Activated B cell treated with CpG ODN at 0.5 μM for 24 hours (primary cell): ENCODE results near the gene MRPL36. TPM values are rescaled to one million over a fixed set of nuclear protein-coding genes. Genes with fewer than 3 reads are reported as not detected.

Experiments
- ATAC-seq: fragments of 200-7000 bp; cut with Tn5 transposase; one replicate; pipeline ENCODE4 v1.10.0; 2021; ENCODE audit warnings: low read depth, mild to moderate bottlenecking, moderate library complexity
- CTCF ChIA-PET: fragments of 350-600 bp; sonication (Branson Sonifier 250); formaldehyde crosslinking; loops from one replicate; lab custom pipeline; 2021; ENCODE audit warnings: antibody characterized with exemption; lab: Charles Lee
- POLR2A ChIA-PET: fragments of 350-600 bp; sonication (Branson Sonifier 250); formaldehyde crosslinking; loops from one replicate; lab custom pipeline; 2021; ENCODE audit warnings: antibody characterized with exemption; lab: Charles Lee
- DNase-seq: peaks from one replicate; pipeline ENCODE4 v3.0.0; 2022
- H3K27ac Mint-ChIP-seq: one replicate; pipeline ENCODE4 v1.8.0; 2020; ENCODE audit warnings: mixed read lengths
- H3K27me3 Mint-ChIP-seq: one replicate; pipeline ENCODE4 v1.8.0; 2021; ENCODE audit warnings: mixed read lengths
- H3K36me3 Mint-ChIP-seq: one replicate; pipeline ENCODE4 v1.8.0; 2021; ENCODE audit warnings: low read depth, mixed read lengths
- H3K4me1 Mint-ChIP-seq: one replicate; pipeline ENCODE4 v1.8.0; 2021; ENCODE audit warnings: mixed read lengths
- H3K4me3 Mint-ChIP-seq: one replicate; pipeline ENCODE4 v1.8.0; 2020; ENCODE audit warnings: mild to moderate bottlenecking, mixed read lengths
- H3K9me3 Mint-ChIP-seq: one replicate; pipeline ENCODE4 v1.8.0; 2020; ENCODE audit warnings: mixed read lengths
- CTCF ChIP-seq: fragments of 200-600 bp; IDR thresholded peaks from one replicate; pipeline ENCODE4 v1.8.0; 2022; ENCODE audit warnings: antibody characterized with exemption, mild to moderate bottlenecking
- intact Hi-C: fragments of 100-400 bp; cut with micrococcal nuclease; formaldehyde crosslinking; loops from one replicate; pipeline ENCODE4 v1.15.1; 2024
- total RNA-seq: library from RNA; stranded (reverse); gene quantifications from 2 replicates; pipeline ENCODE4 v1.2.3, GENCODE V29; 2022

The MRPL36 gene
- total RNA-seq, 1 donor from 2014 or later = 28.7 TPM

GRCh38 chr5:1794901-1795290, 4.7 kb downstream of the MRPL36 start:
- H3K4me3 Mint-ChIP-seq = no peak overlapping the region
- H3K36me3 Mint-ChIP-seq = peaks cover 26% of the 10 kb centered on the region
- H3K27me3 Mint-ChIP-seq = no peaks in the 10 kb centered on the region
- intact Hi-C loops = loop anchor here (5.0 kb wide), 1 partner anchor 143 kb away; no protein-coding TSS in a partner anchor
- no peaks in the 10 kb centered on the region for H3K9me3 Mint-ChIP-seq
- H3K27ac Mint-ChIP-seq = no peak overlapping the region
- H3K4me1 Mint-ChIP-seq = peaks cover 41% of the 10 kb centered on the region
- ChIA-PET POLR2A (no interaction called here), CTCF (no interaction called here)
- DNase-seq = no peak
- ATAC-seq = no peak
- TF ChIP-seq CTCF = no peak

GRCh38 chr5:1793966-1794900, 5.4 kb downstream of the MRPL36 start:
- Mint-ChIP-seq H3K36me3 (peaks cover 25% of the 10 kb centered on the region), H3K27ac (no peak overlapping the region), H3K9me3 (no peaks in the 10 kb centered on the region), H3K4me1 (peaks cover 39% of the 10 kb centered on the region), H3K27me3 (no peaks in the 10 kb centered on the region), H3K4me3 (no peak overlapping the region)
- POLR2A ChIA-PET = no interaction called here
- TF ChIP-seq CTCF = no peak
- no peak for DNase-seq
- CTCF ChIA-PET = no interaction called here
- ATAC-seq = no peak
- intact Hi-C loops = no loop called here

DNA sequence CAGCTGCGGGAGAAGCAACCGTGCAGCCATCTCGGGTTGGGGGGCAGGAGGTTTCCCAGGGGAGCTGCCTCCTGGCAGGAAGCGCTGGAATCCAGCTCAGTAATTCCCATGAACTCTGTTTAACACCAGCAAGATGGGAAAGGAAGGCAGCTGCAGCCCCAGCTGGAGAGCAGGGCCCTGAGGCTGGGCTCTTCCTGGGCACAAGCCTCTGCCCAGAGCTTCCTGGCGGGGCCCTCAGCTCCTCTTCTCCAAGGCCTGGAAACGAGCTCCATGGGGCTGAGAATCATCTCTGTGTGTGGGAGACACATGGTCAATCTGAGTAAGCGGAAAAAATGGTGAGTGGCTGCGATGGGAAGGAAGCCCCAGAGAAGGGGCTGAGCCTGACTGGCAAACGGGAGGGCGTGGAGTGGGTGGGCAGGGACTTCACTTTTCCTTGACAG, 6.3 kb downstream of the MRPL36 start:
- ChIA-PET CTCF (interaction anchor here (1.1 kb wide), 1 partner anchor 11 kb away, joined by 3 read pairs; no protein-coding TSS in a partner anchor), POLR2A (interaction anchor here (0.9 to 1.4 kb wide), 2 partner anchors 8 to 140 kb away, joined by 3 to 8 read pairs; partner anchors contain the start of gene NDUFS6)
- Mint-ChIP-seq H3K4me1 (peaks cover 31% of the 10 kb centered on the region), H3K9me3 (no peaks in the 10 kb centered on the region), H3K27ac (peak overlapping the region; percentile 80), H3K36me3 (peaks cover 21% of the 10 kb centered on the region), H3K4me3 (no peak overlapping the region), H3K27me3 (no peaks in the 10 kb centered on the region)
- intact Hi-C loops = no loop called here
- no peak for ATAC-seq
- DNase-seq = no peak
- TF ChIP-seq CTCF = no peak

DNA sequence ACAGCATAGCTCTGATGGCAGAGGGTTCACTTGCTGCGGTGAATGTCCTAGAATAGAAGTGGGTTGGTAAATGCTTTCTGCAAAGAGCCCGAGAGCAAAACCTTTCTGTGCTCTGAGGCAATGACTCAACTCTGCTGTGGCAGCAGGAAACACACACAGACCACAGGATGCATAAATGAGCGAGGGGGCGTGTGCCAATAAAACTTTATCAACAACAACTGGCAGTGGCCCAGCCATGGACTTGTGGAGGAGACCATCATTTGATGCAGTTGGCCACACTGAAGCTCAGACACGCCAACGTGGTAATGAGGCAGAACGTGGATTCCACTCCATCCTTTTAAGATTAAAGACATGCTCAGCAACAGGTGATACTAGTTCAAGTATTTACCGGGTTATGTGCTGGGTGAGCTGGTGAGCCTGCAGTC, 6.8 kb downstream of the MRPL36 start:
- peaks cover 18% of the 10 kb centered on the region for H3K36me3 Mint-ChIP-seq
- CTCF ChIA-PET = interaction anchor here (1.1 kb wide), 1 partner anchor 10 kb away, joined by 3 read pairs; no protein-coding TSS in a partner anchor

More for the DNA sequence above, 6.8 kb downstream of the MRPL36 start:
- Mint-ChIP-seq H3K4me1 (peaks cover 28% of the 10 kb centered on the region), H3K9me3 (no peaks in the 10 kb centered on the region), H3K27me3 (no peaks in the 10 kb centered on the region), H3K4me3 (peak overlapping the region; percentile 6), H3K27ac (peak overlapping the region; percentile 80)
- intact Hi-C loops = loop anchor here (1.0 kb wide), 1 partner anchor 10 kb away; no protein-coding TSS in a partner anchor
- TF ChIP-seq CTCF = no peak
- ATAC-seq (peak; percentile 90), DNase-seq (no peak)
- POLR2A ChIA-PET = interaction anchor here (0.9 to 1.4 kb wide), 2 partner anchors 9 to 140 kb away, joined by 3 to 8 read pairs; partner anchors contain the start of gene NDUFS6
